ENCODE results near the gene CMTM7.

The CMTM7 gene

GRCh38 chr3:32391643-32392535 is at the start of gene CMTM7:
Gene CMTM7, plus strand, starts transcription at chr3:32391853. Its CDS starts 54 bp downstream, at chr3:32391907.
- DNase-seq (ENCODE audit: low read depth) = peak; percentile 37
- TF ChIP-seq CTCF (conservative IDR thresholded peaks at IDR 0.05; ENCODE audit: low read depth, low read length) = peak; percentile 17
- peak within 1 kb of the TSS; percentile 76 for H3K4me3 ChIP-seq (ENCODE audit: low read depth, low read length)

GRCh38 chr3:32347343-32348125 is 44.1 kb upstream of the CMTM7 start:
- no peak overlapping the region for H3K4me3 ChIP-seq (ENCODE audit: low read depth, low read length)
- no peak for TF ChIP-seq CTCF (conservative IDR thresholded peaks at IDR 0.05; ENCODE audit: low read depth, low read length)
- DNase-seq (ENCODE audit: low read depth) = no peak

- no peak for DNase-seq (ENCODE audit: low read depth)
- TF ChIP-seq CTCF (conservative IDR thresholded peaks at IDR 0.05; ENCODE audit: low read depth, low read length) = no peak
- no peak overlapping the region for H3K4me3 ChIP-seq (ENCODE audit: low read depth, low read length)
Observed at GRCh38 chr3:32349184-32349583, 42.5 kb upstream of the CMTM7 start.

GRCh38 chr3:32352563-32352962 is 39.1 kb upstream of the CMTM7 start:
- H3K4me3 ChIP-seq (ENCODE audit: low read depth, low read length) = no peak overlapping the region
- no peak for DNase-seq (ENCODE audit: low read depth)
- no peak for TF ChIP-seq CTCF (conservative IDR thresholded peaks at IDR 0.05; ENCODE audit: low read depth, low read length)

- no peak for TF ChIP-seq CTCF (conservative IDR thresholded peaks at IDR 0.05; ENCODE audit: low read depth, low read length)
- DNase-seq (ENCODE audit: low read depth) = no peak
- H3K4me3 ChIP-seq (ENCODE audit: low read depth, low read length) = no peak overlapping the region
Observed at GRCh38 chr3:32353351-32353750, 38.3 kb upstream of the CMTM7 start.

- TF ChIP-seq CTCF (conservative IDR thresholded peaks at IDR 0.05; ENCODE audit: low read depth, low read length) = no peak
- H3K4me3 ChIP-seq (ENCODE audit: low read depth, low read length) = no peak overlapping the region
- DNase-seq (ENCODE audit: low read depth) = peak; percentile 77
Observed at GRCh38 chr3:32354362-32354778, 37.3 kb upstream of the CMTM7 start.

Measured in choroid plexus epithelial cell (primary cell).